Ovary (tissue), 3 donors: ENCODE measurements around the gene UBXN1.

Experiments used
- CTCF ChIP-seq, 3 donors: fragments of 450-650 bp in 2 of 3; fragments of 200-600 bp in 1 of 3; IDR thresholded peaks; one replicate each; pipeline versions ENCODE4 v1.5.1 to v1.8.0; 2016 to 2022; ENCODE audit warnings: antibody characterized with exemption in 3 of 3, mild to moderate bottlenecking in 1 of 3
- EP300 ChIP-seq: sonication (generic); formaldehyde crosslinking; IDR thresholded peaks from one replicate; pipeline ENCODE4 v1.6.1; 2017; ENCODE audit warnings: antibody characterized with exemption
- donor health status: DM: no; HTN: no; CAD: no.

- TF ChIP-seq EP300 (no peak), CTCF (IDR thresholded peaks at IDR 0.05) (no peak)
These were observed 37.9 kb upstream of the UBXN1 start for GRCh38 chr11:62716816-62717215.
